ENCODE data around the gene HCRT. TPM values are rescaled to one million over a fixed set of nuclear protein-coding genes. Genes with fewer than 3 reads are reported as not detected.
"Not testable (repeated sequence)": the region's sequence is repeated elsewhere in the genome, so short reads cannot be mapped to it uniquely, and the experiment has no call there.

The HCRT gene
- total RNA-seq, 1 donor from 2014 or later = not detected

DNA sequence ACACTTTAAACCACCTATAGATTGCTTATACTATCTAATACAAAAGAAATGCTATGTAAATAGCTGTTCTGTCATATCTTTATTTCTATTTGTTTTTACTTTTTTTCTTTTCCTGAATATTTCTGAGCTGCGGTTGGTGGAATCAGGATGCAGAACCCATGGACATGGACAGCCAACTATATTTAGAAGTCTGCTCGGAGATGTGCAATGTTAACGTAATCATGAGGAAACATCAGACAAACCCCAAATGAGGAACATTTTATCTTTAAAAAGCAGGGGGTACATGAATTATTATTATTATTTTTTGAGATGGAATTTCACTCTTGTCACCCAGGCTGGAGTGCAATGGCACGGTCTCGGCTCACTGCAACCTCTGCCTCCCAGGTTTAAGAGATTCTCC, 40.4 kb upstream of the HCRT start:
- intact Hi-C loops (cut with DNase I) = no loop called here
- H3K36me3 ChIP-seq = peaks cover 31 to 46% of the 10 kb centered on the region in 2 donors
- TF ChIP-seq, protein P1, sequence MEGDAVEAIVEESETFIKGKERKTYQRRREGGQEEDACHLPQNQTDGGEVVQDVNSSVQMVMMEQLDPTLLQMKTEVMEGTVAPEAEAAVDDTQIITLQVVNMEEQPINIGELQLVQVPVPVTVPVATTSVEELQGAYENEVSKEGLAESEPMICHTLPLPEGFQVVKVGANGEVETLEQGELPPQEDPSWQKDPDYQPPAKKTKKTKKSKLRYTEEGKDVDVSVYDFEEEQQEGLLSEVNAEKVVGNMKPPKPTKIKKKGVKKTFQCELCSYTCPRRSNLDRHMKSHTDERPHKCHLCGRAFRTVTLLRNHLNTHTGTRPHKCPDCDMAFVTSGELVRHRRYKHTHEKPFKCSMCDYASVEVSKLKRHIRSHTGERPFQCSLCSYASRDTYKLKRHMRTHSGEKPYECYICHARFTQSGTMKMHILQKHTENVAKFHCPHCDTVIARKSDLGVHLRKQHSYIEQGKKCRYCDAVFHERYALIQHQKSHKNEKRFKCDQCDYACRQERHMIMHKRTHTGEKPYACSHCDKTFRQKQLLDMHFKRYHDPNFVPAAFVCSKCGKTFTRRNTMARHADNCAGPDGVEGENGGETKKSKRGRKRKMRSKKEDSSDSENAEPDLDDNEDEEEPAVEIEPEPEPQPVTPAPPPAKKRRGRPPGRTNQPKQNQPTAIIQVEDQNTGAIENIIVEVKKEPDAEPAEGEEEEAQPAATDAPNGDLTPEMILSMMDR (IDR thresholded peaks at IDR 0.05) = no peak

DNA sequence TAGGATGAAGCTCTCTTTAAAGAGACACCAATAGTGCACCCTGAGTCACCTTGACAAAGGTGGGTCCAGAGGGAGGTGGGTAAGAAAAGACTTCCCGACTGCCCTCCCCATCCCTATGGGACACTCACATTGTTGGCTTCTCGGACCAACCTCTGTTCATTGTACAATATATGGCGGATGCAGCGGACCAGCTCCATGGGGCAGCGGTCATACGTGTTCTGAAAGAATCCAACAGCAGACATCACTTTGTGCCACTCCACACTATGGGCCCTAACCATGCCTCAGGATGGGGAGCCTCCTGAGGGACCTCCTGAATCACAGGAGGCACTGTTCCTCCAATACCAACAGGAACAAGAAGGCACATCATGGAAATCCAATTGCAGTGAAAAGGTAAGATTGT, 39.4 kb upstream of the HCRT start:
- intact Hi-C loops (cut with DNase I) = no loop called here
- Histone ChIP-seq H3K4me3 (no peak overlapping the region), H3K27ac (no peak overlapping the region), H3K4me1 (peaks cover 0 to 7% of the 10 kb centered on the region in 2 donors), H3K9me3 (no peaks in the 10 kb centered on the region), H3K36me3 (peaks cover 37 to 51% of the 10 kb centered on the region in 2 donors), H3K27me3 (no peaks in the 10 kb centered on the region)
- DNase-seq (ENCODE audit: low spot score in 2 of 2) = no peak
- TF ChIP-seq, protein P1 (IDR thresholded peaks at IDR 0.05) = no peak

More for the DNA sequence above, 40.4 kb upstream of the HCRT start:
- no peak overlapping the region for H3K4me3 ChIP-seq
- no peak overlapping the region for H3K27ac ChIP-seq
- peaks cover 0 to 7% of the 10 kb centered on the region in 2 donors for H3K4me1 ChIP-seq
- H3K9me3 ChIP-seq = no peaks in the 10 kb centered on the region
- DNase-seq (ENCODE audit: low spot score in 2 of 2) = no peak
- H3K27me3 ChIP-seq = no peaks in the 10 kb centered on the region

DNA sequence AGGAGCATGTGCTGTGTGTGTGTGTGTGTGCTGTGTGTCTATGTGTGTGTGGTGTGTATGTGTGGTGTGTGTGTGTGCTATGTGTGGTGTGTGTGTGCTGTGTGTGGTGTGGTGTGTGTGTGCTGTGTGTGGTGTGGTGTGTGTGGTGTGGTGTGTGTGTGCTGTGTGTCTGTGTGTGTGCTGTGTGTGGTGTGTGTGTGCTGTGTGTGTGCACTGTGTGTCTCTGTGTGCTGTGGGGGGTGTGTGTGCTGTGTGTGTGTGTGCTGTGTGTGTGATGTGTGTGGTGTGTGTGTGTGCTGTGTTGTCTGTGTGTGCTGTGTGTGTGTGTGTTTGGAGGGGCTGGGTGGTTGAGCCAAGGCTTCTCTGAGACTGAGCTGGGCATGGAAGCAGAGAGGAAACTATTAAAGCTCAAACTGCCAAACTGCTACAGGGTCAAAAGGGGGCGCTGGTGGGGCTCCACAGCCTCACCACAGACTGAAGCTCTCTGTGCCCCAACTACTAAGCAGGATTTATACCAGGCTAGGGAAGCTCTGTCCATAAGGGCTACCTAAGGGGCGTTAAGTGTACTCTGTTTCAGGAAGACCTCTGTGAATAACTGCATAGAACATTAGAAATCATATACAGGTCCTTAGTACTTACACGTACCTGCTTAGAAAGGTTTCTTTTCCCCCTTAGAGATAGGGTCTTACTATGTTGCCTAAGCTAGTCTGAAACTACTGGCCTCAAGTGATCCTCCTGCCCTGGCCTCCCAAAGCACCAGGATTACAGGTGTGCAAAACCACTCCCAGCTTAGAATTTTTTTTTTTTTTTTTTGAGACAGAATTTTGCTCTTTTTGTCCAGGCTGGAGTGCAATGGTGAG, 36.9 kb upstream of the HCRT start:
- intact Hi-C loops (cut with DNase I) = no loop called here
- peaks cover 51 to 69% of the 10 kb centered on the region in 2 donors for H3K36me3 ChIP-seq

DNA sequence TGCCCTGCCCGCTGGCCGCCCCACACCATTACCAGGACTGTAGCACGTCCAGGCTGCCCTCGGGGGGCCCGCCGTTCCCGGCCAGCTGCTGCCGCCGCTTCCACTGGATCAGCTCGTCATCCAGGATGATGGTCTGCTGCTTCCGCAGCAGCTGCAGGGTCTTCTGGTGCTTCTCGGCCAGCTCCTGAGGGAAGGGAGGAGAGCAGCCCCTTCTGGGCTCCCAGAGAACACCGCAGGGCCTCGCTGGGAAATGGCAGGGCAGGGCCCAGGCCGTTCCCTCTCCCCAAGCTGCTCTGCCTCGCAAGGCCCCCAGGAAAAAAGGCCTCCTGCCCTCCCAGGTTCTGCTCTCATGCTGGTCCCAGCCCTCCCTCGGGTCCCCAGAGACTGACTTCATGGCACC, 34.0 kb upstream of the HCRT start:
- H3K4me1 ChIP-seq; H3K27ac ChIP-seq; intact Hi-C loops (cut with DNase I); H3K27me3 ChIP-seq; H3K9me3 ChIP-seq; H3K4me3 ChIP-seq; DNase-seq (ENCODE audit: low spot score in 2 of 2): not testable (repeated sequence)
- peaks cover 74 to 84% of the 10 kb centered on the region in 2 donors for H3K36me3 ChIP-seq

More for the DNA sequence above, 36.9 kb upstream of the HCRT start:
- Histone ChIP-seq H3K27me3 (no peaks in the 10 kb centered on the region), H3K27ac (no peak overlapping the region), H3K4me1 (no peaks in the 10 kb centered on the region), H3K4me3 (no peak overlapping the region), H3K9me3 (no peaks in the 10 kb centered on the region)
- no peak for DNase-seq (ENCODE audit: low spot score in 2 of 2)
- TF ChIP-seq, protein P1 (IDR thresholded peaks at IDR 0.05) = peak in 2 of 3 experiments; percentile 11 to 36

DNA sequence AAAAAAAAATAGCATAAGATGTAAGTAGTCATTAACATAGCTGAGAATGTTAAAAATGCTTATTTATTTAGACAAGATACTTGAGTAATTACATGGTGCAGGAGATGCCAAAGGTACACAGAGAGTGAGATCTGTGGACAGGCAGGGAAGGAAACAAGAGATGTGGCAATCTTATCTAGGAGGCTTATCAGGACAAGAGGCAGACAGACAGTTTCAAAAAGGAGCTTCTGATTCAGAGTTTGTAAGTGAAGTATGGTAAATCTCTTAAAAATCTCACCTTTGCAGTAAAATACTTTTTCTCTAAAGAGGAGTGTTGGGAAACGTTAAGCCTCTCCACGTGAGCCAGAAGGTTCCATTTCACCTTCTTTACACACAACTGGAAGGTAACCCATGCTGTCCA, 28.9 kb upstream of the HCRT start:
- Histone ChIP-seq H3K9me3 (no peaks in the 10 kb centered on the region), H3K36me3 (peaks cover 68 to 87% of the 10 kb centered on the region in 2 donors), H3K4me3 (no peak overlapping the region), H3K27me3 (no peaks in the 10 kb centered on the region), H3K4me1 (no peaks in the 10 kb centered on the region), H3K27ac (no peak overlapping the region)
- DNase-seq (ENCODE audit: low spot score in 2 of 2) = no peak
- TF ChIP-seq, protein P1 (IDR thresholded peaks at IDR 0.05) = no peak
- intact Hi-C loops (cut with DNase I) = no loop called here

DNA sequence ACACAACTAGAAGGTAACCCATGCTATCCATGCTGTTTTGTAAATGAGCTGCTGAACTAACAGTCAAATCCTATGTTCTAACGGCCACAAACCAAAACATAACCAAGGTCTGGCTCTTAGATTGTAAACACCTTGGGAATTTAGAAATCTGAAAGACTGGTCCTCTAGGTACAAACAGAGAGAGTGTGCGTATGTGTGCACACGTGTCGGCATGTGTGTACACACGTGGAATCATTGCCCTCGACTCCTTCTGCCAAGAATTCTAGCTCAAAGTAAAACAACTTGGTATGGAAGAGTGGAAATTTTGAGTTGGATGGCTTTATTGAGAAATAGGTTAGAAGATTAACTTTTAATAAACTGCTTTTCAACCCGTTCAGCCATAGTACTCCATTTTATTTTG, 27.1 kb upstream of the HCRT start:
- H3K36me3 ChIP-seq = peaks cover 72 to 85% of the 10 kb centered on the region in 2 donors
- no peak overlapping the region for H3K4me3 ChIP-seq
- no peak overlapping the region for H3K27ac ChIP-seq
- TF ChIP-seq, protein P1 (IDR thresholded peaks at IDR 0.05) = no peak
- H3K27me3 ChIP-seq = no peaks in the 10 kb centered on the region
- intact Hi-C loops (cut with DNase I) = no loop called here
- DNase-seq (ENCODE audit: low spot score in 2 of 2) = no peak
- no peaks in the 10 kb centered on the region for H3K9me3 ChIP-seq
- no peaks in the 10 kb centered on the region for H3K4me1 ChIP-seq

DNA sequence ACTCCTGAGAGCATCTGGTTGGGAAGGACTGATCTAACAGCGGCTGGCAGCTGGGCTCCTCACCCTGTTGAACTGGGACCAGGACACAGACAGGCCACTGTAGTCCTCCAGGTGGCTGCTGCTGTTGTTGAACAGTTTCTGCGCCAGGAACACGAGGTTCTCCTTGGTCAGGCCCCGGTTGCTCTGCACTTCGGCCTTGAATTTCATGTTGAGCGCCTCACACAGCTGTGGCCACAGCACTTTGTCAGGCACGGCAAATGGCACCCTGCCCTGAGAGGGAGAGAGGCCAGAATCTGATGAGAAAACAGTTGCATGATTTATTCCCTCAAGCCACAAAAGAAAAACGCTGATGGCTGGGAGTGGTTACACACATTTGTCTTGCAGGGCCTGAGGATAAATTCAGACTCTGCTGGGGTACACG, 26.7 kb upstream of the HCRT start:
- DNase-seq (ENCODE audit: low spot score in 2 of 2); H3K9me3 ChIP-seq; H3K4me1 ChIP-seq; H3K4me3 ChIP-seq; H3K27ac ChIP-seq; H3K27me3 ChIP-seq; intact Hi-C loops (cut with DNase I): not testable (repeated sequence)
- H3K36me3 ChIP-seq = peaks cover 69 to 85% of the 10 kb centered on the region in 2 donors

All from ascending aorta (tissue), 2 donors.